HG03196 (cell line): ENCODE data around the gene MAPK9.

ENCODE experiments used
- ATAC-seq: cut with Tn5 transposase; IDR thresholded peaks from one replicate; pipeline ENCODE4 v1.9.1; 2021; ENCODE audit not compliant: unreplicated experiment

Gene MAPK9

DNA sequence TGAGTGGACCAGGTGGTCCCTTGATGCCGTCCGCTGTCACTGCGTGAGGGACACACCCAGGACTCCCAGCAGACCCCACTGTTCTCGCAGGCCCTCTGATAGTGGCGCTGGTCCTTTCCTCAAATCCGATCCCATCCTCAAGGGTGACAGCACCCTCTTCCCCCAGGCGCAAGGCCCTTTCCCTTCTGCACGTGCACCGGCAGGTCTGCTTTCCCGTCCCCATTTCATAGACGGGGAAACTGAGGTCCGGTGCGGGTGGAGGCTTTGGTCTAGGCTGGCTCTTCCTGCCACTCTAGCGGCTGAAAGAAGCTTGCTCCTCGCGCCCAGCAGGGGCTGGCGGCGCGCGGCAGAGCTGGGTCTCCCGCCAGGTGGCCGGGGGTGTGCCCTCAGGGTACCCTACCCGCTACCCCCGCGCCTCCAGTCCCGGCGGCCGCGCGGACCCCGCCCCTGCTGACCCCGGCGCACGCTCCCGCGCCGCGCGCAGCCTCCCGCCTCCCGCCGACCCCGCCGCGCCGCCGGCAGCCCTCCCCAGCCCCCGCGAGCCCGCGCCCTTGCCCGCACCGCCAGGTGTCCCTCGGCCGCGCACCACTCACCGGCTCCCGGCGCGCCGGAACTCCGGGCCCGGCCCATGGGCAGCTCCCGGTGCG, 83.3 kb downstream of the MAPK9 start:
- no peak for ATAC-seq

DNA sequence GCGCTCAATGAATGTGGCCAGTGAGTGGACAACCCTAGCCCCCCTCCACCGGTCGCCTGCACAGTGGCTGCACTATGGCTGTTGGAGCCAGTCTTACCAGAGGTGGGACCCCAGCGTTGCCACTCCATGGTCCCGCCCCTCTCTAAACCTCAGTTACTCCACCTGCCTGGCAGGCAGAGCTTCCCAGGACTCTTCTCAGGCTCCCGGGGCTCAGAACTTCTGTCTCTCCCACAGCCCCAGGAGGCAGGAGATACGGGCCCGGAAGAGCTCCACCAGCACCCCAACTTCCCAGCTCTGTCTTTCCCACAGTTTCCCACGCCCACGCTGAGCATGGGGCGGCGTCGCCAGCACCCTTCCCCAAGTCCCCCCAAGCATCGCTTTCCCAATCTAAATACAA, 83.8 kb downstream of the MAPK9 start:
- ATAC-seq = no peak

DNA sequence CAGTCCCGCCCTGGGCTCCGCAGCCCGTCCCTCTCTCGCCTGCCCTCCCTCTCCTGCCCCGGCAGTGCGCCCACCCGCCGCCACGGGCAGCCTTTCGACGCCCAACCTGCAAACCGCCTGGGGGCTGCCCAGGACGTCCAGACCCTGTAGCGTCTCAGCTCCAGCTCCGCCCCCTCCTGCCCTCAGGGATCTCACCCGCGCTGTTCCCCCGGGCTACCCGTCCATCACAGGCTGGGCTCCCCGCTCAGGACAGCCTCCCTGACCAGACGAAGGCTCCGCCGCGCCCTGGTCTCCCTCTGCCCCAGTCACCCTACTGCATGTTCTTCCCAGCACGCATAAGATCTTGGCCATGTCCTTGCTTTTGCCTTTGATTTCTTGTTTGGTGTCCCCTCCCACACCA, 84.3 kb downstream of the MAPK9 start:
- no peak for ATAC-seq

DNA sequence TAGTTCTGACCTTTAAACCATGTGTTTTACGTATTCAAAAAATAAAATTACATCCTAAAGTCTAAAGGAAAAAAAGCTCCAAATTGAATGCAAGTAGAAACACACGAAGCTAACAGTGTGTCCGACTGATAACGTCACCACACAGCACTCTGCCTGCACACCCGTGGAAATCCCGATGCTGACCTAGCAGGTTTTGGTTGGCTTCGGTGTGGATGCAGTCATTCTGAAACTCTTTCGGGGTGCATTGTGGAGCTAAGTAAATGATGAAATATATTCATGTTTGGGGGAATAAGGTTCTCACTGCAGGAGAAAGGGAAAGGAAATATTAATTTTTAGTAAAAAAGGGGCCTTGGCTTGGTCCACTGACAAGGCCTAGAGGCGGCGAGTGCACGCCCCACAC, 84.9 kb downstream of the MAPK9 start:
- ATAC-seq = no peak

DNA sequence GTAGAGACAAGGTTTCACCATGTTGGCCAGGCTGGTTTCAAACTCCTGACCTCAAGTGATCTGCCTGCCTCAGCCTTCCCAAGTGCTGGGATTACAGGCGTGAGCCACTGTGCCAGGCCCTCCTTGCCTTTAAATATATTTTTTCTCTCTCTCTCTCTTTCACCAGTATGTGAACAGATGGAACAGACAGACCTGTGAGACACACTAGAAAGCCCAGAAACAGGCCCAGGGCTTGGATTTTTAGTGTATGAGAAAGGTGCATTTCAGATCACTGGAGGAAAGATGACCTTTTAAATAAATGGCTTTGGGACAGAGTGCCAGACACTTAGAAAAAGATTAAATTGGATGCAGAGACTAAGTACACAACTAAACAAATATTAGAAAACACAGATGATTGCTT, 86.0 kb downstream of the MAPK9 start:
- ATAC-seq = no peak

DNA sequence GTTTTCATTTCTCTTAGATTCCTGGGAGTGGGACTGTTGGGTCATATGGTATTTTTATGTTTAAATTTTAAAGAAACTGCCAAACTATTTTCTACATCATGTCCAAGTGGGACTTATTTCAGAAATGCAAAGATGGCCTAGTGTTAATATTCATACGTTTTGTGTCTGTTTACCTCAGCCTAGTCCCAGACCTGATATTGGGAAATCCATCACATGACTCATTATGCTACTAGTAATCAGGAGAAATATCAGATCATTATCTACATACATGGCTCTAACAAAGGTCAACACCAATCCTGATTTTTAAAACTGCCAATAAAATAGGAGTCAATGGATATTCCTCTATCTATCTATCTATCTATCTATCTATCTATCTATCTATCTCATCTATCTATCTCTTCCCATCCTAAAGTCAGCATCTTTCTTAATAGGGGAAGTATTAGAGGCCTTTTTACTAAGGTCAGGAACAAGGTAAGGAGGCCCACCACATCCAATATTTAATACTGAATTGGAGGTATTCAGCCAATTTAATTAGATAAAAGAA, 87.5 kb downstream of the MAPK9 start:
- no peak for ATAC-seq

DNA sequence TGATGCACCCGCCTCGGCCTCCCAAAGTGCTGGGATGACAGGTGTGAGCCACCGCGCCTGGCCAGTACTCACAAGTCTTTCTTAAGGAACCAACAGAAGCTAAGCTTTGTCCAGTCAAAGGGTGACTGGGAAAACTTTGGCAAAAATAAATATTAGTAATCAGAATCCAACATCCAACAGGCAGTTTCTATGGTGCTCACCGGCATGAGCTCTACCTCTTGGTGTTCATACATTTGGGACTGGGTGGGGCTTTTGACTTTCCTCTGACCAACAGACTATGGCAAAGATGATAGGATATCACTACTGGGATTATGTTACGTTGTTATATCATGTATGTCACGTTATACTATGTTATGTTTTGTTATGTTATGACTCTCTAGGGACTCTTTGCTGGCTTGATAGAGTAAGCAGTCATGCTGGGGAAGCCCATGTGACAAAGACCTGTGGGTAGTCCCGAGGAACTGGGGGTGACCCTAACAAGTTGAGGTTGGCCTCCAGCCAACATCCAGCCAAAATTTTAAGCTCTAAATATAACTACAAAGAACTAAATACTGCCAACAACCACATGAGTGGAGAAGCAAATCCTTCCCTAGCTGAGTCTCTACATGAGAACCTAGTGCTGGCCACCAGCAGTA, 88.8 kb downstream of the MAPK9 start:
- ATAC-seq = no peak

DNA sequence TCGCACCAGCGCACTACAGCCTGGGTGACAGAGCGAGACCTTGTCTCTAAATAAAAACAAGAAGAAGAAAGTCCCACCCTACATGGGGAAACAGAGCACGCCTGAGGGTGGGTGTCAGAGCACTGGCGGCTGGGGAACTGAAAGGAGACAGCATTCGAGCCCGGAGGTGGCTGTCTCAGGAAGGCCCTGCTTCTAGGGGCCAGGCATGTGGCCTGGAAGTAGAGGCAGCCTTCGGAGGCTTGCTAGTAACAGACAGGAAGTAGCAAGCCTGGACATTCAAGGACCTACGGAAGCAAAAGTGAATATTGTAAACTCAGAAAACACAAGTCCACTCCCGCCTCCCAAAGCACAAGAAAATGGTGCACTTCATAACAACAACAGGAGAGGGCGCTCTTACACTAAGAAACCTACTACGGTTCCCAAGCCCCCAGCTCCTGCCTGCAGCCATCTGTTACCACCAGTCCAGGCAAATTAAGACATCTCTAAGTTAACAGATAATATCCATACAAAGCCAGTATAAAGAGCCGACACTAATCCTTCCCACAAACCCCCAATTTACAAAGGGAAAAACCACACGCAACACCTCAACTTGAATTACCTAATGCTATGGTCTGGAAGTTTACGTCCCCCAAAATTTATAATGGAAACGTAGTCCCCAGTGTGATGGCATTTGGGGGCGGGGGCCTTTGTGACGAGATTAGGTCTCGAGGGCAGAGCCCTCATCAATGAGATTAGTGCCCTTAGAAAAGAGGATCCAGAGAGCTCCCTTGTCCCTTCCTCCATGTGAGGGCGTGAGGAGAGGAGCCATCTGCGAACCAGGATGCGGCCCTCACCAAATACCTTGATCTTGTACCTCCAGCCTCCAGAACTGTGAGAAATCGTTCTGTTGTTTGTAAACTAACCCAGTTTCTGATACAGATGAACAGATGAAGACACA, 90.6 kb downstream of the MAPK9 start:
- ATAC-seq = no peak

DNA sequence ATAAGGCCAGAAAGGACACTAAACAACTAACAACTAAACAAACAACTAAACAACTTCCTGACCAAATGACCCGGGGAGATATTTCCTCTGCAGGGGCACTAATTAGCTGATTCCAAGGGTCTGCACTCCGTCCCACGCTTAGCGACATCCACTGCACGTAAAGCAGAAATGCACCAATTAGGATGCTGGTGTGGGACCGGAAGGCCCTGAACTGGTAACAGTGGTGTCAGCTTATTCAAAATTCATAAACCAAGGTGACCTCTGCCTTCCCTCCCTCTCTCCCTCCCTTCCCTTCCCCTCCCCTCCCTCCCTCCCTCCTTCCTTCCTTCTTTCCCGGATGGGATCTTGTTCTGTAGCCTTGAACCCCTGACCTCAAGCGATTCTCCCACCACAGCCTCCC, 92.5 kb downstream of the MAPK9 start:
- no peak for ATAC-seq

DNA sequence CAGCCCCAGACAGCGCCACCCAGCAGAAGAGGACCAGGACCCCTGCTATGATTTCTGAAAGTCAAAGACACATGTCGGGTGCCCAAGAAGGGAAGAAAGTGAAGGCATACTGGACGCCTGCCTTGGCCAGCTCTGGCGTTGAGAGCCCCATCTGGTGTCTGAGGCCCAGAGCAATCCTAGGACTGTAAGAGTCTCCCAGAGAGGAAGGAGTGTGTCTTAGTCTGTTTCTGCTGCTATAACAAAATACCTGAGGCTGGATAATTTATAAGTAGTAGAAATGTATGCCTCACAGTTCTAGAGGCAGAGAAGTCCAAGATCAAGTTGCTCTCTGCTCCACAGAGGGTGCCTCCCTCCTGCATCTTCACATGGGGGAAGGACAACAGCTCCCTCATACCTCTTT, 93.7 kb downstream of the MAPK9 start:
- ATAC-seq = no peak

DNA sequence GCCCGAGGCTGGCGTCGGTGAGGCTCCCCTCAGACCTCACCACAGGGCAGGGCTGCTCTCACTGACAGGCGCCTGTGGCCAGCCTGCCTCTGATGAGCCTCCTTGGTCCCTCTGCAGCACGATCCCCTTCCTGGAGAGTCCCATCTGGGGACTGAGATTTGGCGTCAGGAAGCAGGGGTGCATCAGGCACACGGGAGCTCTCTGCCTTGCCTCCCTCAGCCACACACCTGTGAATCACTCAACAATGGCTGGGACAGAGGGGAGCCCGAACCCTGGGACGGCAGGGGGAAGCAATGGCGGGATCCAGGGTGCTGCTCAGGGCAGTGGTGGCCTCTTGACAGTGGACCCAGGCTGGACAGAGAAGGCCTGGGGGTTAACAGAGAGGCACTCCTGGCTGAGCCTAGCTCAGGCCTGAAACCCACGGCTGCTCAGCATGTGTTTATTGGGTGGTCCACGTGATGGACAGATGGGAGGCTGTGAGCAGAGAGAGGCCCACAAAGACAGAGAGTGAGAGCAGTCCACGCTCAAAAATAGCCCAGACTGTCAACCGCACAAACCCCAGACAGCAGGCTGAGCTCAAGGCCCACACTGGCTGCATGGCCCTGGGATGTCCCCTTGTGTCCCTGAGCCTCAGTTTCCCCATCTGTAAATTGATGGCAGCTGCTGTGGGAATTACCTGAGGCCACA, 94.7 kb downstream of the MAPK9 start:
- ATAC-seq = no peak

DNA sequence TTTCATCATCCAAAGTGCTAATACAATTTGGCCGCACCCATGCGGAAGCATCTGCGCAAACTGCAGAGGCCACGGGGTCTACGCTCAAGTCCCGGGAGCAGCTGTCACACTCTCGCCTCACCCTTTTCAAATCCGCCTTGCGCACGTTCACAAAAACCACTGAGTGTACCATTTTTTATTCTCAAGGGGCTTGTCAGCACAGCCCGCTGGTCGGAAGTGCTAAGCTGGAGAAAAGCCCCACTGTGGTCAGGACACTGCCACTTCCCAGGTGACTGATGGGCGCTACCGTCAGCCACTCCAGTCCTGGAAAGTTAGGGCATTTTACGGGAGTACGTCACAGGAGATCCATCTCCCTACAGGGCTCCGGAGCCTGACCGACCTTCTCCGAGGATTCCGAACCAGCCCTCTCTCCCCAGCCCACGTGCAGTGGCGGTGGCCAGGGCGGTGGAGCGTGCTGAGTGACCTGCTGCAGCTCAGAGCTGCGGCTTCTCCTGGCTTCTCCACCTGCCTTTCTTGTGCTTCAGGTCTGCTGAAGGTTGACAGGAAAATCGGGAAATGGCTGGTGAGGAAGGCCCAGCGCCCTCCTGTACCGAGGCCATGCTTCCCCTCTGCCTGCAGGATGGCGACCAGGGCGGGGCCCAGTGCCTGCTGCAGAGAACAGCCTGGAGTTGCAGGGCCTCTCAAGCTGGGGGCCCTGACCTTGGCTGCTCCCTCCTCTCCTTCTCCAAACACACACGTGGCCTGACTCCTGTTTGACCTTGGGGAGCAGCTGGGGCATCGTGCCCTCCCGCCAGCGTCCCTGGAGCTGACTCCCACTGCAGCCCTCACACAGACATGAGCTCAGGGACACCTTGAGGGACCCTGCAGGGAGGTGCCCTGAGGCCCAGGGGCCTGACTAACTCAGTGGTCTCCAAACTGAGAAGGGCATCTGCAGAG, 97.2 kb downstream of the MAPK9 start:
- ATAC-seq = no peak

DNA sequence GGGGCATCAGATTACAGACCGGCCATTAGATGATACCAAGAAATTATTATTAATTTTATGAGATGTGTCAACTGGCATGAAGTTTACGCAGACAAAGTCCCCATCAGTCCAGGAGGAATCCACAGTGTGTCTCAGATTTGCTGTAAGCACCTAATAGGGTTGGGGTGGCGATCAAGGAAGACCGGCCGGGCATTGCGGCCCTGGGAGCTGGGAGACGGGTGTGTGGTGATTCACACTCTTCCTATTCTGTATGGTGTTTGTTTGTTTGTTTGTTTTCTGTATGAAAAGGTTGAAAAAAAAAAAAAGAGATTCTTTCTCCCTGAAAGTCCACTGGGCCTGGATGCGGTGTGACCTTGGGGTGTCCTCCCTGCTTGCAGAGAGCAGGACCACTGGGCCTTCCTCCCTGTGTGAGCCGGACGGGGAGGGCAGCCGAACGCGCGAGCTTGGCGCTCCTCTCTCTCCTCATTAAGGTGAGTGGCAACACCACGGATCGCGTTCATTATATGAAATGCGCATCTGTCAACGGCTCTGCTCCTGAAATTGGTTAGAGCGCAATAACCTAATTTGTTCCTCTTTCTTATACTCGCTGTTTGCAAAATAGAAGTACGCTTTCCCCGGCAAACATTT, 98.0 kb downstream of the MAPK9 start:
- no peak for ATAC-seq

DNA sequence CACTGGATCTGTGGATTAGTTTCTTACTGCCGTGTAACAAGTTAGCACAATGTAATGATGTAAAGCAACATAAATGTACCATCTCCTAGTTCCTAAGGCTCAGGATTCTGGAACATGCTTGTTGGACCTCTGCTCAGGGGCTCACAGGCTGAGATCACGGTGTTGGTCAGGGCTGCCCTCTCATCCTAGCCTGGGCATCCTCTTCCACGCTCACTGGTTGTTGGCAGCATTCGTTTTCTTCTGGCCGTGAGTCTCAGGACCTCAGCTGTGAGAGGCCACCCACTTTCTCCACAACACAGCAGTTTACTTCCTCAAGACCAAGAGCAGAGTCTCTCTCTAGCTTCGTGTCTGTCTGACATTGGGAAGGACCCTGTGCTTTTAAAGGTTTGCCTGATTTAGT, 100.2 kb downstream of the MAPK9 start:
- ATAC-seq = no peak

DNA sequence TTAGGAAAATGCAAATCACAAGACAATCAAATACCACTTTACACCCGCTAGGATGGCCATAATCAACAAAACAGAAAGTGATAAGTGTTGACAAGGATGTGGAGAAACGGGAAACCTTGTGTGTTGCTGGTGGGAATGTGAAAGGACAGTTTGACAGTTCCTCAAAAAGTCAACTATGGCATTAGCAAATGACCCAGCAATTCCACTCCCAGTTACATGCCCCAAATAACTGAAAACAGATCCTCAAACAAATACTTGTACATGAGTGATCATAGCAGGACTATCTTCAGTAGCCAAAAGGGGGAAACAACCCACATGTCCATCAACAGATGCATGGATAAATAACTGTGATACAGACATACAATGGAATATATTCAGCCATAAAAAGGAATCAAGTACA, 104.1 kb downstream of the MAPK9 start:
- ATAC-seq = no peak
